HG03442 (cell line): ENCODE data around the gene DSTN.

ENCODE experiments used
- ATAC-seq: cut with Tn5 transposase; IDR thresholded peaks from one replicate; pipeline ENCODE4 v1.9.1; 2021; ENCODE audit warnings: mild to moderate bottlenecking, moderate library complexity; ENCODE audit not compliant: unreplicated experiment

Gene DSTN

DNA sequence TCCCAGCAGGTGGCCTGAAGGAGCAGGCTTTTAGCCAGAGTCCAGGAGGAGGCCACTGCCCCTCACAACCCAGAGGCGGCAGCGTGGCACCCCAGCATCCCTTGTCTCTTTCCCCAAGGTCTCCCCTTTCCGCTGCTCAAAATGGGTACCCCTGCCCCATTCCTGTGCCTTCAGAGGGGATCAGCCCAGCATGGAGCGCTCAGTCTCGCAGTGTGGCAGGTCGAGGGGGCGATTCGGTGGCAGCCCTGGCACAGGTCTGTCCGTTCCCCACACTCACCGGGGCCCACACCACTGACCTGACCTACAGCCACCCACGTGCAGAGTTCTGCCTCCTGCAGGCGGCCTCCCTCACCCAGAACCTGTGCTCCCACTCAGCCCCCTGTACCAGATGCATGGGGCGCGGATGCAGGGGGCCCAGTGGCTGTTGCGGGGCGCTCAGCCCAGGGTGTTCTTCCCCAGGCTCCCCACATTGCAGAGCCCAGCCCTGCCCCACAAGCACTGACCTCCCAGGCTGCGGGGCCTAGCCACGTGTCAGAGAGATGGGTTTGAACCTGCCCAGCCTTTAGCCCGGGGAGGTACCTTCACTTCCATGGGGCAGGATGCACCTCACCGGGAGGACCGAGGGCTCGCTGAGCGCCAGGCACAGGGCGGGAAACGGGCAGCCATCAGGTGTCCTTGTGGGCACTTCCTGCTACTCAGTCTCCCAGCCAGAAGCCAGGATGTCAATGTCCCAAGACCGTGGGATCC lies 41.8 kb downstream of the DSTN start:
- no peak for ATAC-seq

DNA sequence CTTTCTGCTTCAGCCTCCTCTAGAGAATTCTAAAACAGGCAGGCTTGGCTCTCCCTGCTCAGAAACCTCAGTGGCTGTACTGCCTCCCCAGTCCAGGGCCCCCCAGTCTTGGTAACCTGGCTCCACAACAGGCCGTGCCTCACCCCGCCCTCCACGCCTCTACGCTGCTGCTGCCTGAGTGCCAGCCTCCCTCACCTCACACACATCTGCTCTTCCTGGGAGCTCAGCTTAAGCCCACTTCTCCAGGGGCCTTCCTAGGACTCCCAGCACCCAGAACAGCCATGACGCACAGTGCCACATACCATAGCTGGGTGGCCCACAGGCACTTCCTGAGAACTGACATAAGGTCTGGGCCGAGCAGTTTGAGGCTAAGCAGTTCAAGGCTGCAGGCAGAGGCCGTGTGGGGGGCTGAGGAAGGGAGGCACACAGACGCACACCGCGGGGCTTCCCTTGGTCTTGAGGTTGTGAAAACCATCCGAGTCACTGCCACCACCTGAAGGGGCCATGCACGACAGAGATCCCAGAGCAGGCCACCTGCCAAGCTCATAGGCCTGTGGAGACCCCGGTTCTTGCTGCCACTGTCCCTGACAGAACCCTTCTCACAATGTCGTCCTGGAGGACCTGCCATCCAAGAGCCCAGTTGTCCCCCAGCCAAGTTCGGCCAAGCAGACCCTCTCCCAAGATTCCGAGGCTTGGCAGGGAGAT lies 42.6 kb downstream of the DSTN start:
- ATAC-seq: no peak

DNA sequence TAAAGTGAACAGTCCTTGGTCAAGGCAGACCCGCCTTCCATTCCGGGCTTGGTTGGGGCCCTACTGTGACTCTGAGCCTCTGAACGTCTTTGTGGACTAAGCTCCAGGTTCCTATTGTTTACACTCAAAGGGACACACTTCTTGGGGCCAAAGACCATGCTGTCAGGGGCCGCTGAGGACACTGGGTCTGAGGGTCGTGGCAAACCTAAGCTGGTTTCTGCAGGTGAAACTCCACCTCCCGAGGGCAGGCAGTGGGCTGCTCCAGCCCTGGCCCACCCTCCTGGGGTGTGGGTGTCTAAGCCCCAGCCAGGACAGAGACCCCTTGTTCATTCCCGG lies 43.1 kb downstream of the DSTN start:
- no peak for ATAC-seq

DNA sequence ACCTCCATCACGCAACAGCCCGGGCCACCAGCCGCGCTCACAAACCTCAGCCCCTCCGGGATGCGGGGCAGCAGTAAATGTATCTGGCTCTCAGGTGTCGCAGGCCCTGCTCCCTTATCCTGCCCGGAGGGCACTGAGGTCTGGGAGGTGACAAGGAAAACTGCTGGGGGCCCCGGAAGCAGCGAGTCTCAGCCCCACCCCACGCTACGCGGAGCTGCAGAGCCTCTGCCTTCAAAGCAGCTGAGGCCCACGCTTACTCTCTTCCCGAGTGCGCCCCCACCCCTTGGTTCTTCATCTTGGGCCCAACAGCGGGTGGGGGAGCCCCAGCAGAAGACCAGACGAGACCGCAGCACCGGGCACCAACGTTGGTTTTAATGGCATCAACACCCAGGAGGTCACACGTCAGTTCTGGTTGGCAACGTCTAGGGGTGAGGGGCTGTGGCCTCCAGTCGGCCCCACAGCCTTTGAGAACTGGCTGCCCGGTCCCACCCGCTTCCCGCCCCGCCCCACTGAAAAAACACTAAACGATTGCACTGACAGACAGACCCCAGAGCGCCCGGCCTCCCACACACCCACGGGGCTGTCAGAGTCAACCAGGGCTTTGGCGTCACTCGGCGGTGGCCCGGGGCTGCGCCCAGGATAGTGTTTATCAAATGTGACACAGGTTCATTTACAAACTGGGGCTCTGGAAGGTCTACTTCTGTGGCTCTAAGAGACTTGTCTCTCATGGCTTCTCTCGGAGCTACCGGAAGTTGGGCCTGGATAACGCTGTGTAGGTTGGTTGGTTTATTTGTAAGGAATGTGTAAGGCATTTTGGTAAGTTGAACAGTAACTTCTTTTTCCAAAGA lies 43.7 kb downstream of the DSTN start:
- no peak for ATAC-seq

DNA sequence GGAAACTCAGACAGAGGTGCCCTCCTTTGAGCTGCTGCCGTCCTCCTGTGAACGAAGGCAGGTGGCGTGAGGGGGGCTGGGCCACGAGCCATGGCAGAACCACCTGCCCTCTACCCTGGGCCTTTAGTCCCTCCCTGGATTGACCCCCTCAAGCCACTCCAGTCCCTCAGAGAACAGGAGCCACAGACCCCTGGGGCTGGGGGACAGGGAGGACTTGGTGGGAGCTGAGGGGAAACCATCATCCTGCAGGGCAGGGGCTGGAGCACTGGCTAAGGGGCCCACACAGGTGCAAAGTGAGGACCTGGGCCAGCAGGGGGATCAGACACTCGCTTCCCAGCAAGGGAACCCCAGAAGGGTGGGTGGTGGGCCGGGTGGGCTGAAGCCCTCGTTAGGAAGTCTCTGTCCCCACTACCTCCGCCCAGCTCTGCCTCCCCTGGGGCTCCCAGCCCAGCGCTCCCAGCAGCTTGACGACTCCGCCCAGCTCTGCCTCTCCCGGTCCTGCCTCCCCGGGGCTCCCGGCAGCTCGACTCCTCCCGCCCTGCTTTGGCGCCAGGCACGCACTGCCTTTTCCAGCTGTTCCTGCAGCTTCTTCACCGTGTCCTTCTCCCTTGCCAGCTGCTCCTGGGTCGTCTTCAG lies 44.4 kb downstream of the DSTN start:
- ATAC-seq: no peak

DNA sequence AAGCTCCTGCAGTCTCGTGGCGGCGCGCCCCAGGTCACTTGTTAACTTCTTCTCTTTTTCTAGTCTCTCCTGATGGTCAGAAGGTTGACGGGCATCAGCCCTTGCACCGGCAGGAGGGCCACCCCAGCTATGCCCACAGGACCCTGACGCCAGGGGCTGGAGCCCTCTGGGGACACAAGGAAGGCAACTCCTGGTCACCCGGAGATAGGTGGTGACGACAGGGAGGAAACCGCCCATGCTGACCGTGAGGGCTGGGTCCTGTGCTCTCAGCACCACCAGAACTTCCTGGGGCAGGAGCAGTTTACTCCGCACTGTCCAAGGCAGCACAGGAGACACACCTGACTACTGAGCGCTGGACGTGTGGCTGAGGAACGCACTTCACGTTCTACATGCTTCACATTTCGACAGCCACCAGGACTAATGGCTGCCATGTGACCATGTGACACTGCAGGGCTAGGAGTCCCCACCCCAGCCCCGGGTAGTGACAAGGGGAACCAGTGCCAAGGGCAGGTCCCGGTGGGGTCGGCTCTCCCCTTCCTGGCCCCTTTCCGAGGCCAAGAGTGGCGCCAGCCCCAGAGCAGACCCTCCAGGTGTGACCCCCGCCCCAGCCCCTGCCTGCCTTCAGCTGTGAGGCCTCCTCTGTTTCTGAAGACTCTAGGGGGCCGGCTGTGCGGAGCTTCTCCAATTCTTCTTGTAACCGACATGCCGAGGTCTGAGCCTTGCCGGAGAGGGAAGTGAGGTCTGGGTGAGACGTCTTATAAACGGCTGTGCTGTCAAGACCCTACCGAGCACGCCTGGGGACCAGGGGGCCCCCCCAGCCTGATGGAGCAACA lies 45.2 kb downstream of the DSTN start:
- ATAC-seq: no peak

DNA sequence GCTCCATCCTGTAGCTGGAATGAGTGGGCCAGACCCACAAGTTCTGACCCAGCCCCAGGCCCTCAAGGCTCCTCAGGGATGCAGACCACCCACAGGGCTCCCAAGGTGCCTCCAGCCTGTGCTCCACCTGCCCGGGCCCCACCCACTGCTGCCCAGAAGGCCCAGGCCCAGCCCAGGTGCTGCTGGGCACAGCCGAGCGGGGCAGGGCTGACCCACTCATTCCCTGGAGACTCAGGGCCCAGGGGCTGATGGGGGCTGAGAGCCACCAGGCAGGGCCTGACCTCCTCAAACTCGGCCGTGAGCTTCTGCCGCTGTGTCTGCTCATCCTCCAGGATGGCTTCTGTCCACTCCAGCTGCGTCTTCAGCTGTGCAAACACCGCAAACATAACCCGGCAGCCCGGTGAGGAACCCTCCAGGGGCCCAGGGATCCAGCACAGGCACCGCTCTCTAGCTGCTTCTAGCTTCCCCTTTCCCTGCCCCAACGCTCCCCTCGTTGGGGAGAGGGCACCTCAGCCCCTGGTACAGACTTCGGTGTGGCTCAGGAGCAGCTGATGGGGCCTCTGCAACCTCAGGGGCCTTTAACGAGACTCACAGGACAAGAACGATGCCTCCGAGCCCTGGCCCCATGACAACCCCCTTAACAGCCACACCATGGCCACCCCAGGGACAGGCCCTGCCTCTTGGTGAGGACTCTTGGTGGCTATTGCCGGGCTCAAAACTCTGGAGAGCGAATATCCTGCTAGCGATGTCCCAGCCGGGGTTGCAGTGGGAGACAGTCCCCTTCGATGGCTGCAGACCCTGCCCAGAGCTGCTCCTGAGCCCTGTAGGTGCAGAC lies 46.0 kb downstream of the DSTN start:
- no peak for ATAC-seq

DNA sequence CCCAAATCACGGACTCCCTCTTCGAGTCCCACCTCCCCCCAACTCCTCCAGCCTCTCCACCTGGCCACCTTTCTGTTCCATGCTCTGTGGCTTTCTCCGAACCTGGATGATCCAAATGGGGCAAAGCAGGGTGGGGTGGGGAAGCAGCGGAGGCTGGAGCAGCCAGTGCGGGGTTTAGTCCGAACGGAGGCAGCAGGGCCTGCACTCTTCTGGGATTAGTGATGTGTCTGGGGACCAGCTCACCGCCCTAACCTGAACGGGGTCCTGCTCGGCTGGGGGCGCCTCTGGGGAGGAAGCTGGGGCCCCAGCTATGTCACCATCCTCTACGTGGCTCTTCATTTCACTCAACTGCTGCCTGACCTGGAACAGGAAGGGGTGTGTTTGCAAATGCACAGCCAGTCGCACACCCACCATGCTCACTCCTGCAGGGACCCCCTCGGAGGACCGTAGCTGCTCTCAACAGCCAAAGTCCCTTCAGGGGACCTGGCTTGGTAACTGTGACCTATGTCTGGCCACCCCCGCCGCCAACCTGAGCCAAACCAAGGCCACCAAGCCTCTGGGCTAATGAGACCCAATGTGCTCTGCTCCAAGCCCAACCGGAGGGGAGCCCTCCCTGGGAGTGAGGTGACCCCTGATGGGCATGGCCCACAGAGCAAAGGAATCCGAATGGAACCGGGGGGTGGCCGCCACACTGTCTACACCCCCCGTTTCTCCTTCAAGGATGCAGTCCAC lies 46.8 kb downstream of the DSTN start:
- no peak for ATAC-seq

DNA sequence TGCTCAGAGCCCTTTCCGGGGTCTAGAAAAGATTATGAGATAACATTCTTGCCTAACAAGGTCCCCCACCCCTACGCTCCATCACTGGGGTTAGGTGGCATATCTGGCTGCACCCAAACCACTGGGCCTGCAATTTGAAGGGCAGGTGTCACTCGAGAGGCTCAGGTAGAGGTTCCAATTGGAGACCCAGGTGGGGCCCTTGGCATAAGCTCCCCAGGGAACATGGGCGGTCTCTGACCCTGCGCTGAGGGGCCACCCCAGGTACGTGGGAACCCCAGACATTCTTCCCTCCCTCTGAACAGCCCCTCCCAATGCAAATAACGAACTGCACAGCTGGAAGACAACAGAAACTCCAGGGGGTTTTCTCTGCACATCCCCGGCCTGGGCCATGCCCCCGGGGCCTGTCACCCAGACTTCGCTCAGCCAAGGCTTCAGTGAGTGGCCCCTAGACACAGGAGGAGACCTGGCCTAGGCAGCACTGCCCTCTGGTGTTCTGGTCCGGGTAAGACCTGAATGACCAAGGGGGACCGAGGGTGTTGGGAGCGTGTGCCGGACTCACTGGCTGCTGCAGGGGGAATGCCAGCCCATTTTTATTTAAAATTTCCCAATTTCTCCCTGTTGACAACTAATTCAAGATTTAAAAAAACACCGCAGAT lies 47.5 kb downstream of the DSTN start:
- ATAC-seq: no peak

DNA sequence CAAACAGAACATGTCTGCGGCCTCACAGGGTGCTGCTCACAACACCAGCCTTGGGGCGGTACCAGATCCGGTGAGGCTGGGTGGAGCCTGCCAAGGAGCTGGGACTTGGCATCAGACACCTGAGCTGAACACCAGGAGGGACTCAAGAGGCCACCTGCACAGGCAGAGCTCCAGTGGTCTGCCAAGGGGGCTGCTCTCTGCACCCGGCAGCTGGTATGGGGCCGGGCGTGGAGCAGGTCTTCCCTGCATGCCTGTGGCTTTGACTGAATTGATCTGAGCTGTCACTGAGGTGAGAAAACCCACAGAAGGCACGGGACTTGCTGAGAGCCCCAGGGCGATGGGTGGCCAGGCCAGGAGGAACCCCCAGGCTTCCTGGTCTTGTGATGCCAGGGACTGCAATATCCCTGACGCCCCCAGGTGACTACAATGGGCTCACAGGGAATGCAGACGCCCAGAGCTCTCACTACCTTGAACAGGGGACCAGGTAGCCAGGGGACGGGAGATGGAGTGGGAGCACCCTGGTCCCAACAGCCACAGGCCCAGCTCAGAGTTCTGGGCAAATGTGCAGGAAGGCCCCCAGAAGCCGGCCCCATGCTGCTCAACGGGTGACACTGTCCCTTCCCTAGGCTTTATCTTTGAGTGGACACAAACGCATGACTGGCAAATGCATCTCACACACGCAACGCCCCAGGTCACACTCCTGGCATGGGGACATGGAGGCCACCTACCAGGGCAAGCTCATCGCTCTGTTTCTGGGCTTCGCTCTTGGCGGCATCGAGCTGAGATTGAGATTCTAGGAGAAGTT lies 48.2 kb downstream of the DSTN start:
- ATAC-seq: no peak

DNA sequence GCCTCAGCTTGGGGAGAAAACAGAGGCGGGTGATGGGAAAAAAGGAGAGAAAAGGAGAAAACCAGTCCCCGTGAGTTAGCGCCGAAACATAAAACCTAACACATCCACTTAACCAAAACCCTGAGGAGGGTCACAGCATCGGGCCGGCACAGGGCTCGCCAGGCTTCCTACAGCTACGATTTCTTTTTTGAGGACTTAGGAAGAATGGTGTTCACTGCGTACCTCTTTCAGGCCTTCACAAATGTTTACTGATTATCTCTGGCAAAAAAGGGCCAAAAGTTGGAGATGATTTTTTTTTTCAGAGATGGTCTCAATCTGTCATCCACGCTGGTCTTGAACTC lies 48.8 kb downstream of the DSTN start:
- no peak for ATAC-seq

DNA sequence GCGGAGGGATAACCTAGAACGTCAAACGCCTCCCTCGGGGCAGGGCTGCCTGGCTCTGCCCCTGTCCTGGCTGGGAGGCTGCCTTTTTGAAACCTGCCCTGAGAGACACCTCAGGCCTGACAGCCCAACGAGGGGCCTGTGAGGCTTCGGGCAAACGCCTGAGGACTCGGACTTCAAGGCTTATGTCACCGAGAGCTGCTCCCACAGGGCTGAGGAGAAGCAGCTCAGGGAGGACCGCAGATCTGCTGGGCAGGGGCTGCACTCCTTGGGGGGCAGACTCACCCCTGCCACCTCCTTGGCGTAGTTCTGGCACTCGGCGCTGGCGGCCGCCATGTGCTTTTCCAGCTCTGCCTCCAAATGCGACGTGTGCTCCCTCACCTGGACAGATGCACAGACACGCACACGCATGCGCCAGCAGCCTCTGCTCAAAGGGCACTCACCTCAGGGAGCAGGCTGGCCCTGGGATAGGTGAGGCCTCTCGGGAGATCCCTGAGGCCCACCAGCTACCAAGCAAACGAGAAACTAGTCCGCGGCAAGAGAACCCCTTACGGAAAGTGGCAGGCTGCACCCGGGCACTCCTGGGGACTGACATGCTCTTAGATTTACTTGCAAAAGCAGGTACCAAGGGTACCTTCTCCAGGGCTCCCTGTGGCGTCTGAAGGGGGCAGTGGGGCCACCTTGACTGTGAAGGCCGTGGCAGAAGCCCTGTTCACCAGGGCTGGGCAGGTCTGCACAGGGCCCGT lies 49.6 kb downstream of the DSTN start:
- no peak for ATAC-seq

DNA sequence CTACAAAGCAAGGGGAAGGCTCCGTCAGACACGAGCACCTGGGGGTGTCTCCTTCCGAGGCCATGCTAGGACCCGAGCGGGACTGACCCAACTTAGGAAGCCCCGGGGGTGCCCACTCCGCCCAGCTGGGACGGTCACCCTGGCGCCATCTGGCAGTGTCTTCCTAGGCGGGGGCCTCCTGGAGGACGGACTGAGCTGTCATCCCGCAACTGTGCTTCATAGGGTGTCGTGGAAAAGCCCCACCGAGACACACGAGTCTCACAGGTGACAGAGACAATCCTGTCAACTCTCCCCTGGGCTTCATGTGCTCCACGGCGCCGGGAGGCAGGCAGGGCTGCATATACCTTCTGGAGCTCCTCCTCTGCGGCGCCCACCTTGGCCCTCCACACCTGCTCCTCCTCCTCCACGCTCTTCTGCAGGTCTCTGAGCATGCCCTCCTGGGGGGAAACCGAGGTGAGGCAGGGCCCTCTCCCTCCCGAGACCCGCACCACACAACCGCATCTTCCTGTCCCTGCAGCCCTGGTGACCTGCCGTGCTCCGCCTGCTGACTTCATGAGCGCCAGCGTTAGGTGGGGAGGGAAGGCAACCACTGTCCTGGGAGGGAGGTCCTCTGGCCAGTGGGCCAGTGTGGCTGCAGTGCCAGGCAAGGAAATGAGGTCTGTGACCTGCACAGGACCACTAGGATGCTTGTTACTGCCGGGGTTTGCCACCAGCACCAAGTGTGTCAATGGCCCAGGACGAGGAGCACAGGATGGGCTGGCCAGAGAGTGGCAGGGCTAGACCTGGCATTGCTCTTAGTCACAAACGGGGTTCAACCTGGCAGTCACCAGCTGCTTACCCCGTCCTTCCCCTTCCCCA lies 50.7 kb downstream of the DSTN start:
- no peak for ATAC-seq

DNA sequence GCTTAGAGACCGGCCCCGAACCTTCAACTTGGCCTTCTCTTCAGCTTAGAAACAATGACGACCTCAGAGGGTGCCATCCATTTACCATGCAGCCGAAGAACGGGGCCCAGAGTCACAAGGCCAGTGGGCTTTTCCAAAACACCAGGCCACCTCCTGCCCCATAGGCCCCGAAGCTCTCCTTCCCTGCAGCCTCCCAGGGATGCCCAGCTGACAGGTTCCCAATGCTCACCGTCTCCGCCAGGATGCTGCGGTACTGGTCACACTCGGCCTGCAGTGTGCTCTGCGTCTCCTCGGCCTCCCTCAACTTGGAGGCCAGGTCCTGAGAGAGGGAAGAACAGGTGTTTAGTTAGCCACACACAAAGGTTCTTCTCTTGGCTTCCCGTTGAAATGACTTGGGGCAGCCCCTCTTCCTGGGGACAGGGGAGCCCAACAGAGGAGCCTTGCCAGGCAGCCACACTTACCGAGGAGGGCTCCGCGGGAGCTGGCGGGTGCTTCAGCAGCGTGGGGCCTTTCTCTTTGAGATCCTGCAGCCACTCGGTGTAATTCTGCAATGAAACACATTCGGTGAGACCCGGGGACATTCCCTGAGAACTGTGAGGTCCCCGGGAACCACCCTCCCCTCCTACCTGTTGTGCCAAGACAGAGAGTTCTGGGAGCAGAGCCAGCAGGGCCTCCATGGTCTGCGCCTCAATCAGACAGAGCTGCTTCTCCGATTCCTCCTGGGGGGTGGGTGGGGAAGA lies 51.5 kb downstream of the DSTN start:
- ATAC-seq: no peak

DNA sequence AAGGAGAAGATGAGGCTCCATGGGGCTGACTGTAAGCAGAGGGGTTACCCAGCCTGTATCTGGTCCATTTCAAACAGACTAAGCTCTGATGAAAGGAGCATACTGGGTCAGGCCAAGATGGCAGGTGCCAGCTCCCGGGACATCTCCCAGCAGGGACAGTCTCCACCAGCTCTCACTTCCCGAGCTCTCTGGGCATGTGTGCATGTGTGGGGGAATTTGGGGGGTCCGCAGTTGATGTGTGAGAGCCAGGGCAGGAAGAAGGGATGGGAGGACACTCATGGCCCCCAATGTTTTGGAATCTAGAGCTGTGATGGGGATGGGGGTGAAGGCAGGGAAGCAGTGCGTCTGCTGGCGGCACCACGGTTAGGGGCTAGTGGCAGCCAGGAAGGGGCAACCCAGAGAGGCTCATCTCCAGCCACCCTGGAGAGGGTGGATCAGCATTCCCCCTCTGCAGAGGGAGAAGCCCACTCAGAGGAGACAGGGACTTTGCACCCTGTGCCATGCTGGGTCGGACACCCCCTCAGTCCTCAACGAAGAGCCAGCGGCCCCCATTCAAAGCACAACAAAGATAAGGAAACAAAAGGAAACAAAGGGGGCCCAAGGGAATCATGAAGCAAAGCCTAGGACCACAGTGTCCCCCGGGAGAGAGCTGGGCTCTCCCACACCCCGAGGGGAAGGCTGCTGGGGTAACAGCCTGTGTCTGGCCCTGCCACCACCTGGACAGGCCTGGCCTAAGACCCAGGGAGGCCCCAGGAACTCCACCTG lies 52.4 kb downstream of the DSTN start:
- ATAC-seq: no peak
